GM18505 (cell line): ENCODE results near the gene TRPV5.
"Not testable (repeated sequence)": the region's sequence is repeated elsewhere in the genome, so short reads cannot be mapped to it uniquely, and the experiment has no call there.

Source experiments
- ATAC-seq: cut with Tn5 transposase; IDR thresholded peaks from one replicate; pipeline ENCODE4 v1.9.1; 2021; ENCODE audit not compliant: unreplicated experiment
- POLR2A ChIP-seq: IDR thresholded peaks from 4 replicates; pipeline ENCODE4 v1.6.1; 2011; ENCODE audit warnings: borderline replicate concordance; ENCODE audit not compliant: insufficient read depth, insufficient read length; ENCODE audit errors: extremely low read depth

The TRPV5 gene

DNA sequence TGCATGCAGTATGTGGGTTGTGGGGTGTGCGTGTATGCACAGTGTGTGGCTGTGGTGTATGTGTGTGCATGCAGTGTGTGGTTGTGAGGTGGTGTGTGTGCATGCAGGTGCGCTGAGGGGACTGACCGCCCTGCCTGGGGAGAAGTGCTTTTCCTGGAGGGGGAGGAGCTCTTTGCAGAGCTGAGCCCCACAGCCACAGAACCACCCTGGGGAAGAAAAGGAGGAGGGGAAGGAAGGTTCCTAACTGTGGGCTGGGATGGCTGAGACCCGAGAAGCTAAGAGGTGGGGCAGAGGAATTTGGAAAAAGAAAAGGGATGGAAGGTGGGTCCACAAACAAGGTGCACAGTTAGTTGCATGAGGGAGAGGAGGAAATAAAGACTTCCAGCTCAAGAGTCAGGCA, at the start of gene TRPV5:
TSS of gene TRPV5 (minus strand) at position 123 of the 400 bp plus-strand sequence. CDS start 287 bp downstream, outside the sequence.
- TF ChIP-seq POLR2A: no peak
- no peak for ATAC-seq

DNA sequence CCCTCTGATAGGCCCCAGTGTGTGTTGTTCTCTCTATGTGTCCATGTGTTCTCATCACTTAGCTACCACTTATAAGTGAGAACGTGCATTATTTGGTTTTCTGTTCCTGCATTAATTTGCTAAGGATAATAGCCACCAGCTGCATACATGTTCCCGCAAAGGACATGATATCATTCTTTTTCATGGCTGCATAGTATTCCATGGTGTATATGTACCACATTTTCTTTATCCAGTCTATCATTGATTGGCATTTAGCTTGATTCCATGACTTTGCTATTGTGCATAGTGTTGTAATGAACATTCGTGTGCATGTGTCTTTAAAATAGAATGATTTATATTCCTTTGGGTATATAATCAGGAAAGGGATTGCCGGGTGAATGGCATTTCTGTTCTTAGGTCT, 44.9 kb upstream of the TRPV5 start:
- ATAC-seq: not testable (repeated sequence)

DNA sequence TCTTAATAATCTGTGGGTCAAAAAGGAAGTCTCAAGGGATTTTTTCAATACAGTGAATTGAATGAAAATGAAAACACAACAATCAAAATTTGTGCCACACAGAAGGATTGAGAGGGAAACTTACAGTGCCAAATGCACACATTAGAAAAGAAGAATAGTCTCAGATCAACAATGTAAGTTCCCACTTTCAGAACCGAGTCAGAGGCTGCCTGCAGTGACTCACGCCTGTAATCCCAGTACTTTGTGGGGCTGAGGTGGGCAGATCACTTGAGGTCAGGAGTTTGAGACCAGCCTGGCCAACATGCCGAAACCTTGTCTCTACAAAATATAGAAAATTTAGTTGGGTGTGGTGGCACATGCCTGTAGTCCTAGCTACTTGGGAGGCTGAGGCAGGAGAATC, 41.1 kb upstream of the TRPV5 start:
- no peak for ATAC-seq
- TF ChIP-seq POLR2A: no peak

DNA sequence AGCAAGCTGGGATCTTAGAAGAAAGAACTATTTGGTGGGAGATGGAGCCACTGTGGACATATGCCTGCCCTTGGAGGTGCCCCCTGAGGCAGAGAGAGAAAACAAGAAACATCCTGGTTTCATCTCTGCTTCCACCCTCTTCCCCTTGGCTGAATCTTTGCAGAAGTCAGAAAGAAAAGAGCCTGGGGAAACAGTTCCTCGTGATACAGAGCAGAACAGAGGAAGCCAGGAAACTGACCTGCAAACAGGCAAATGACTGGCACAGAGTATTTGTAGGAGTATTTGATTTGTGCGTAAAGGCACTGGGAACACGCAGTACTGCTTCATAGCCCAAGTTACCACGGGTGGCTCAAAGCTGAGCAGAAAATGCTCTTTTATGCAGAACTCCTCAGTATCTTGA, 35.6 kb upstream of the TRPV5 start:
- TF ChIP-seq POLR2A: no peak
- no peak for ATAC-seq

DNA sequence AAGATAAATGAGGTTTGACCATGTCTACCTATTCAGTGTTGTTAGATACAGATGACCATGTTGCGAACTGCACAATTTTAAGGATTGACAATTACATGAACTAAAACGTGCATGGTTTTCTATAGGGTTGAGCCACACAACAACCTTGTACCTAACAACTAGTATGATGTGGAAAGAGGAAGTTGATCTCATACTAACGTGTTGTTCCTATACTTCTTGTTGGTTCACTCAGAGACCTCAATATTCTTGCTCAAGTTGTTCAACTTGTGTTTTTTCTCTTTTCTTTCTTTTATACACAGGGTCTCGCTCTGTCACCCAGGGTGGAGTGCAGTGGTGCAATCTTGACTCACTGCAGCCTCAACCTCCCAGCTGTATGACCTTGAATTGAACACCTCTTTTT, 34.7 kb upstream of the TRPV5 start:
- TF ChIP-seq POLR2A: no peak
- ATAC-seq: no peak

DNA sequence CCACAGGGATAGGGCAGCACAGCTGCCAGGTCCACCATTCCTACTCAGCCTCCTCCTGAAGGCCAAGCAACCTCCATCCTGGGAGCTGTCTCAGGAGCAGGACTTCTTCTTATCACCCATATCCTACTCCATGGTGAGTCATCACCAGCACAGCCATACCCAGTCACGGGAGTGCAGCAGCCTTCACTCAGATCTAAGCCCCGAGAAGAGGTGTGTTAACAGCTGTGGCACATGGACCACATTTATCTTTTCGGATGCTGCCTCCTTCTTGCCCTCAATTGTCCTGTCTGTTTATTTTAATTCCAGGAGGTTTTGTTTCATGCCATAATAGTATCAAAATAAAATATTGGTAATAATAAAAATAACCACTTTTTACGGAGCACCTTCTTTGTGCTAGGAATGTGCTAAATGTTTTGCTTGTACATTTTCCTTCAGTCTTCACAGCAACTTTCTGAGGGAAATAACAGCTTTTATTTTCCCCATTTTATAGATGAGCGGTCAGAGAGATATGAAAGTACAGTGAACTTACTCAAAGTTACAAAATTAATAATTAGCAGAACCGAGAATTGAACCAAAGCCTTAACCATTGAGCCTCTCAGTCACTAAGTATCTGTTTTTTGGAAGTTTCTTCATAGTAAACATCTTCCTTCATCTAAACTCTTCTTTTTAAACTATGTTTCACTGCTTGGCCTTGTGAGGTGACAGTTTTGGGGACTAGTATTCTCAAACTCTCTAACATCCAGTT, 31.1 kb upstream of the TRPV5 start:
- no peak for TF ChIP-seq POLR2A

DNA sequence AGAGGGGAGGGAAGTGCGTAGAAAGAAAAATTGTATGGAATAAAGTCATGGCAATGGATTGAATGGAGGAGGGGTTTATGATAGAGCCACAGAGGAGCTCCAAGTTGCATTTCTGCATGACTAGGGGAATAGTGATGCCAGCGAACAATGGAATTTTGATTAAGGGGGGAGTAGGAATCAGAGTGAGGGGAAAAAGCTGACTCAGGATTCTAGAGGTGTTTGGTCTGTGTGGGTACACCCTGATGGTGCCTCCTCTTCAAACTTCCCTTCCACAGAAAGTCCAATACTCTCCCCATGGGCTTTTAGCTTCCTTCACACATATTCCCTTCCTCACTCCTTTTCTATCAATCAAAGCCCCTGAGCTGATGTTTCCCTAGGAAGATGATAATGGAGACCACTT, 30.4 kb upstream of the TRPV5 start:
- ATAC-seq: no peak
- no peak for TF ChIP-seq POLR2A

More for the DNA sequence above, 31.1 kb upstream of the TRPV5 start:
- no peak for ATAC-seq

DNA sequence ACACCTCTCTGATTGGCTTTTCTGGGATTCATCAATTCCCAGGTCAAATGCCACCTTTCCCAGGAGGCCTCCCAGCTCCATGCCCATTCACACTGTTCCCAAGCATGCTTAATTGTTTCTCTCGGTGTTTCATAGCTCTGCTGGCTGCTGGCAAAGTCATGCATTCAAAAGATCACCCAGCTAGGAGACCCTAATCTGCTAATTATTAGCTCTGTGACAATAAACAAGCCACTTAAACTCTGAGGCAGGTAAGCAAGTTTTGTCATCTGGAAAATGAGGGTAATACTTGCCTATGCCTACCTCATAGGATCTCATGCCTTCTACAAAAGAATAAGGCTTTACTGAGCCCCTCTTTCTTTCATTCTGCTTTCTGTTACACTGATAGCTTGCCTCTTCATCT, 29.4 kb upstream of the TRPV5 start:
- TF ChIP-seq POLR2A: no peak
- ATAC-seq: no peak

DNA sequence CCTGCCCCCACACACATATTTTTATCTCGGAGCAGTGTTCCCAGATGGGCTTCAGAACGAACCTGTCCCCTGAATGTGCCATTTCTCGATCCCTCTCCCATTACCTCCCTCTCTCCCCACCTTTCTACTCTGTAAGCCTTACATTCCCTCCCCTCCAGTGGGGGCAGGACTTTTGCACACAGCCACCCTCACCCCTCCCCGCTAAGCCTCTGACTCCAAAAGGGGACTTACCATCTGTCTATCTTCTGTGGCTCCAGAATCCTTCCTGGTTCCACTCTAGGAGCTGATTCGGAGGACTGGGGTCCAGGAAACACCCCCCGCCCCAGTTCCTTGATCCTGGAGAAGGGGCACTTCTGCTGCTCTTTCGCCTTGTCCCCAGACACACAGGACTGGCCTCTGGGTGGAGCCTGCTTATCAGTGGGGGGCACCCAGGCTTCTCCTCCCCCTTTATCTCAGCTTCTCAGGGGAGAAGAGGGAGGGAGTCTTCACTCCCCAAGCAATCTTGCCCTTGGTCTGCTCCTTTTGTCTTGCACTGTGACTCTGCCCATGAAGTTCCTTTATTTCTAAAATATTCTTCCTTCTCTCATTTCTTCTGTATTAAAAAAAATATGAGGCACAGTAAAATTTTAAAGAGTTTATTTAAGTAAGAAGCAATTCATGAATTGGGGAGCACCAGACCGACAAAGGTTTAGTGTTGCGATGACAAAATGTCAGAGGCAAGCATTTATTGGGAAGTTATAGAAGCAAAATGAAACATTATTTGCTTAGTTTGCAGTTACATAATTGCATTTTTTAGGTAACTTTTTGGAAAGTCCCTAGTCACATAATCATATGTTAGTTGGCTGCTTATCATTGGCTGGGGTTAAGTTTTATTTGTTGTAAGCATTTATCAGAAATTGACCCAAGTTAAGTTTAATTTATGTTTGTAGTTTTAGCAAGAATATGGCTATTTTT, 28.7 kb upstream of the TRPV5 start, which contains the start of gene KEL:
TSS of gene KEL (minus strand) at position 391 of the 954 bp plus-strand sequence. CDS start at position 234, 157 bp downstream.
- ATAC-seq: no peak
- TF ChIP-seq POLR2A: no peak

DNA sequence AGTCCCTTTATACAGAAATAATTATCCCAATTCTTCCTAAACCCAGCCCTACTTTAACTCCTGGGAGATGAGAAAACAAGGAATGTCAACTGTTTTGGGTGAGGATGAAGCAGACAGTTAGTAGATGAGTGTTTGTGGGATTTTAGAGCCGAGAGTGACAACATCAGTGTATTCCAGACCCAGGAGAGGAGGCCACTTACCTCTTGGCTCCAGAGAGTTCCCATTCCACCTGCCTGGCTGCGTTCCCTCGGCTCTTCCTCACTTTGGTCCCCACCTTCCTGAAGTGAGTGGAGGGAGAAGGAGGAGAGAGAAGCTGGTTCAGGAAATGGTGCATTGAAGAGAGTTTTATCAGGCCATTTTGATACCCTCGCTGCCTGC, 28.0 kb upstream of the TRPV5 start:
- TF ChIP-seq POLR2A: no peak
- no peak for ATAC-seq

DNA sequence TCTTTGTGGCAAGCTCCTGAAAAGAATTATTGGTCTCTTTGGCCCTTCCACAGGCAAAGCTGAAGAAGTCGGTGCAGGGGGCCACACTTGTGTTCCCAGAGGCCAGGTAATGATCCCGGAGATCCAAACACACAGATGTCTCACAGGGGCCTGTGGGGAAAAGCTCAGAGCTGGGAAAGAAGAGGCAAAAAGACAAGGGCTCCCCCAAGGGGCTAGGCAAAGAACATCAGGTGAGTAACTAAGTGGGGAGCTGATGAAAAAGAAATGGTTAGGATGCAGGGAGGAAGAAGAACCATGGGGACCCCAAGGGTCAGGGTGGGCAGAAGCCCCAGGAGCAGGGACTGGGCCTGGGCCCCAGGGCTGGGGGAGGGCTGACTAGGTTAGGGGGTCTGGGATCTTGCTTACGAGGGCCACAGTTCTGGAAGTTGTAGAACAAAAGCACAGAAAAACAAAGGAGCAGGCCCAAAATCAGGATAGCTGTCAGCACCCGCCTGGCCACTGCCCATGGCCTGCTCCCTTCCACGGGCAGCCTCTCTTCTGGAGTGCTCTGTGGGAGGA, 27.5 kb upstream of the TRPV5 start:
- no peak for TF ChIP-seq POLR2A
- ATAC-seq: no peak

DNA sequence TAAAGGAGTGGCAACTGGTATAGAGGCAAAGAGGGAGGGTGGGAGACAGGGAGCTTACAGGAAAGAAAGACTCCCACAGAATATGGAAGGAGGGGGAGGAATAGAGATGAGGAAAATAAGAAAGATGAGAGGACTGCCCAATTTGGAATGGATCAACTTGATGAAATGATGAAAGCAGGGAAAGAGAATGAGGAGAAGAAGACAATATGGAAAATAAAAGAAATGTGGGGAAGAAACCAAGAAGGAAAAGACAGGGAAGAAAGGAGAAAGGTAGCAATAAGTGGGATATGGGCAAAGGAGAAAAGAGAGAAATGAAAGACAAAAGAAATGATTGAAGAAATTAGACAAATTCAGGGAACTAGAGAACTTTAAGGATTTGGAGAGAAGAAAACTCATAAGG, 25.7 kb upstream of the TRPV5 start:
- no peak for TF ChIP-seq POLR2A
- ATAC-seq: no peak

DNA sequence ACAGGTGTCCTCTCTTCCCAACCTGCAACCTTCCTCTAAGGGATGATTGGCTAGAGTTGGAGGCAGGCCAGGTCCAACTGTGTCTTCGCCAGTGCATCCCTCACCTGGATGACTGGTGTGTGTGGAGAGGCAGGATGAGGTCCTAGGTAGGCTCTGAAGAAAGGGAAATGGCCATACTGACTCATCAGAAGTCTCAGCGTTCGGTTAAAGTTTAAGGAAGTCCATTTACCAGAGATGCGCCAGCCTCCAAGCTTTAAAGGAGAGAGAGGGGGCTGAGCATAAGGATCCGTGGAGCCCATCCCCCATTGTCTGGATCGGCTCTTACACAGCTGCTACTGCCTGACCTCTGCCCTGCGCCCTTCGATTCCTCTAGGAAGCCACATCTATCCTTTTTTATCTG, 24.2 kb upstream of the TRPV5 start:
- no peak for ATAC-seq

More for the DNA sequence above, 24.2 kb upstream of the TRPV5 start:
- TF ChIP-seq POLR2A: no peak
